DOHH2 (cell line): ENCODE results near the gene C4orf50.

ENCODE experiments used
- EZH2phosphoT487 ChIP-seq: fragments of 200-600 bp; sonication (generic); IDR thresholded peaks from 2 replicates; pipeline ENCODE4 v1.6.1; 2017; ENCODE audit warnings: borderline replicate concordance, mild to moderate bottlenecking, antibody characterized with exemption, low read length, moderate library complexity, mixed read lengths
- TF ChIP-seq, protein P1 (sequence below): fragments of 200-600 bp; sonication (generic); IDR thresholded peaks from one replicate; pipeline ENCODE4 v1.5.1; 2014; ENCODE audit warnings: antibody characterized with exemption, mild to moderate bottlenecking, low read depth, low read length; ENCODE audit not compliant: poor library complexity, severe bottlenecking

GRCh38 chr4:5927747-5928146, 90.5 kb downstream of the C4orf50 start:
- TF ChIP-seq, protein P1, sequence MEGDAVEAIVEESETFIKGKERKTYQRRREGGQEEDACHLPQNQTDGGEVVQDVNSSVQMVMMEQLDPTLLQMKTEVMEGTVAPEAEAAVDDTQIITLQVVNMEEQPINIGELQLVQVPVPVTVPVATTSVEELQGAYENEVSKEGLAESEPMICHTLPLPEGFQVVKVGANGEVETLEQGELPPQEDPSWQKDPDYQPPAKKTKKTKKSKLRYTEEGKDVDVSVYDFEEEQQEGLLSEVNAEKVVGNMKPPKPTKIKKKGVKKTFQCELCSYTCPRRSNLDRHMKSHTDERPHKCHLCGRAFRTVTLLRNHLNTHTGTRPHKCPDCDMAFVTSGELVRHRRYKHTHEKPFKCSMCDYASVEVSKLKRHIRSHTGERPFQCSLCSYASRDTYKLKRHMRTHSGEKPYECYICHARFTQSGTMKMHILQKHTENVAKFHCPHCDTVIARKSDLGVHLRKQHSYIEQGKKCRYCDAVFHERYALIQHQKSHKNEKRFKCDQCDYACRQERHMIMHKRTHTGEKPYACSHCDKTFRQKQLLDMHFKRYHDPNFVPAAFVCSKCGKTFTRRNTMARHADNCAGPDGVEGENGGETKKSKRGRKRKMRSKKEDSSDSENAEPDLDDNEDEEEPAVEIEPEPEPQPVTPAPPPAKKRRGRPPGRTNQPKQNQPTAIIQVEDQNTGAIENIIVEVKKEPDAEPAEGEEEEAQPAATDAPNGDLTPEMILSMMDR = no peak
- no peak for TF ChIP-seq EZH2phosphoT487
